Liver (tissue), 9 donors: ENCODE measurements around the gene SMTNL2. TPM values are rescaled to one million over a fixed set of nuclear protein-coding genes. Genes with fewer than 3 reads are reported as not detected.

Experiments
- DNase-seq: peaks from one replicate; pipeline ENCODE4 v3.0.0-alpha.2; 2017; ENCODE audit warnings: low spot score
- H3K27ac ChIP-seq, 2 donors: one replicate each; pipeline ENCODE4 v1.7.0; 2013; ENCODE audit warnings: inconsistent platforms in 2 of 2, low read length in 2 of 2, control low read depth in 1 of 2, low read depth in 1 of 2, mild to moderate bottlenecking in 1 of 2
- H3K27me3 ChIP-seq, 4 donors: one replicate each; pipeline versions ENCODE4 v1.6.1 to v1.7.0; 2013; ENCODE audit warnings: low read length in 3 of 4, inconsistent platforms in 1 of 4, mild to moderate bottlenecking in 1 of 4, moderate library complexity in 1 of 4; ENCODE audit not compliant: control insufficient read depth in 4 of 4, insufficient read depth in 4 of 4
- H3K36me3 ChIP-seq, 4 donors: one replicate each; pipeline versions ENCODE4 v1.6.1 to v1.7.0; 2013; ENCODE audit warnings: low read length in 3 of 4, mild to moderate bottlenecking in 3 of 4, low read depth in 1 of 4, moderate library complexity in 1 of 4; ENCODE audit not compliant: control insufficient read depth in 4 of 4, insufficient read depth in 3 of 4
- H3K4me1 ChIP-seq, 4 donors: one replicate each; pipeline versions ENCODE4 v1.6.1 to v1.7.0; 2013; ENCODE audit warnings: low read length in 3 of 4, mild to moderate bottlenecking in 3 of 4, moderate library complexity in 1 of 4; ENCODE audit not compliant: control insufficient read depth in 4 of 4, insufficient read depth in 4 of 4
- H3K4me3 ChIP-seq, 3 donors: one replicate each; pipeline versions ENCODE4 v1.6.1 to v1.7.0; 2013; ENCODE audit warnings: low read length in 3 of 3, control low read depth in 1 of 3, low read depth in 1 of 3, mild to moderate bottlenecking in 1 of 3
- H3K9ac ChIP-seq, 2 donors: one replicate each; pipeline ENCODE4 v1.7.0; 2013; ENCODE audit warnings: low read length in 2 of 2, mild to moderate bottlenecking in 2 of 2, moderate library complexity in 2 of 2, control low read depth in 1 of 2, low read depth in 1 of 2
- H3K9me3 ChIP-seq, 4 donors: one replicate each; pipeline versions ENCODE4 v1.6.1 to v1.7.0; 2013; ENCODE audit warnings: low read length in 3 of 4; ENCODE audit not compliant: control insufficient read depth in 4 of 4
- ATF3 ChIP-seq: IDR thresholded peaks from 2 replicates; pipeline ENCODE4 v1.6.1; 2016; ENCODE audit warnings: antibody characterized with exemption
- CTCF ChIP-seq: fragments of 150-350 bp; IDR thresholded peaks from 2 replicates; pipeline ENCODE4 v1.5.1; 2017; ENCODE audit warnings: improper control_type of control experiment, low read depth, low read length; ENCODE audit not compliant: missing input control
- GABPA ChIP-seq, 2 donors: IDR thresholded peaks in 1 of 2; conservative IDR thresholded peaks in 1 of 2; 2 replicates each; pipeline ENCODE4 v1.6.1; 2016; ENCODE audit warnings: antibody characterized with exemption in 2 of 2, mild to moderate bottlenecking in 1 of 2, moderate library complexity in 1 of 2
- HNF4A ChIP-seq, 2 donors: conservative IDR thresholded peaks; 2 replicates each; pipeline ENCODE4 v1.6.1; 2016; ENCODE audit warnings: antibody characterized with exemption in 2 of 2, mild to moderate bottlenecking in 2 of 2
- HNF4G ChIP-seq: IDR thresholded peaks from 2 replicates; pipeline ENCODE4 v1.6.1; 2016; ENCODE audit warnings: antibody characterized with exemption
- JUND ChIP-seq, 2 donors: IDR thresholded peaks; 2 replicates each; pipeline ENCODE4 v1.6.1; 2016; ENCODE audit warnings: antibody characterized with exemption in 2 of 2
- MAX ChIP-seq: IDR thresholded peaks from 2 replicates; pipeline ENCODE4 v1.6.1; 2016; ENCODE audit warnings: antibody characterized with exemption
- NR2F2 ChIP-seq: IDR thresholded peaks from 2 replicates; pipeline ENCODE4 v1.6.1; 2016; ENCODE audit warnings: antibody characterized with exemption
- RXRA ChIP-seq, 2 donors: IDR thresholded peaks; 2 replicates each; pipeline ENCODE4 v1.6.1; 2017 to 2018; ENCODE audit warnings: antibody characterized with exemption in 2 of 2, mild to moderate bottlenecking in 1 of 2
- SP1 ChIP-seq: IDR thresholded peaks from 2 replicates; pipeline ENCODE4 v1.6.1; 2018; ENCODE audit warnings: antibody characterized with exemption, mild to moderate bottlenecking
- TAF1 ChIP-seq: conservative IDR thresholded peaks from 2 replicates; pipeline ENCODE4 v1.6.1; 2016; ENCODE audit warnings: antibody characterized with exemption, mild to moderate bottlenecking
- YY1 ChIP-seq: IDR thresholded peaks from 2 replicates; pipeline ENCODE4 v1.6.1; 2016; ENCODE audit warnings: antibody characterized with exemption, mild to moderate bottlenecking
- ZBTB33 ChIP-seq: IDR thresholded peaks from 2 replicates; pipeline ENCODE4 v1.6.1; 2016; ENCODE audit warnings: antibody characterized with exemption
- WGBS: extraction: QIAGEN DNeasy Blood & Tissue Kit; methylation state at CpG from one replicate; pipeline ENCODE4 v1.1.7; 2013; 5-methylcytosine and 5-hydroxymethylcytosine counted together
- polyA plus RNA-seq, 2 donors: library from polyadenylated mRNA; stranded (reverse) in 1 of 2; unstranded in 1 of 2; fragments of 200-250 nt in 1 of 2; fragments of >200 nt in 1 of 2; fragmentation: Nextera tagmentation in 1 of 2; extraction: Ambion mirVana in 1 of 2; gene quantifications; one replicate each; pipeline versions ENCODE4 v1.2.1 to v1.2.3, GENCODE V29; 2013 to 2015
- total RNA-seq, 2 donors: library from RNA; depleted of rRNA; stranded (reverse); fragments of >200 nt; gene quantifications; one replicate each; pipeline ENCODE4 v1.2.3, GENCODE V29; 2014
- donor health status: healthy.
- donor health status: healthy.
- donor health status: healthy.
- donor health status: healthy.
- donor health status: healthy.

SMTNL2 gene
- not detected for total RNA-seq
- polyA plus RNA-seq = under 1 TPM; 0.13 to 0.29 TPM

GRCh38 chr17:4584101-4584916 is at the start of gene SMTNL2:
Gene SMTNL2, plus strand, starts transcription at chr17:4584529. Its CDS starts 77 bp downstream, at chr17:4584606.
- Histone ChIP-seq H3K27ac (no peak within 1 kb of the TSS), H3K36me3 (no peaks in the 10 kb centered on the region), H3K9ac (no peak within 1 kb of the TSS), H3K9me3 (no peaks in the 10 kb centered on the region), H3K4me1 (peaks cover 6 to 16% (median 11%) of the 10 kb centered on the region in 4 donors), H3K4me3 (peak within 1 kb of the TSS in 1 of 3 donors; percentile 46), H3K27me3 (peaks cover 0 to 6% (median 1%) of the 10 kb centered on the region in 4 donors)
- 2% methylated on average over 100 of the region's 100 CpGs for WGBS
- DNase-seq = no peak
- TF ChIP-seq CTCF = no peak
- no peak for TF ChIP-seq NR2F2
- TF ChIP-seq GABPA (IDR thresholded peaks at IDR 0.05 in 1 of 2, conservative IDR thresholded peaks at IDR 0.05 in 1 of 2) = no peak
- no peak for TF ChIP-seq HNF4A (conservative IDR thresholded peaks at IDR 0.05)
- TF ChIP-seq YY1 = no peak
- TF ChIP-seq SP1 = no peak
- TF ChIP-seq ATF3 = no peak
- TF ChIP-seq ZBTB33 = no peak
- no peak for TF ChIP-seq HNF4G
- no peak for TF ChIP-seq RXRA (IDR thresholded peaks at IDR 0.05)
- TF ChIP-seq MAX = no peak

GRCh38 chr17:4534928-4535666 is 49.2 kb upstream of the SMTNL2 start:
- Histone ChIP-seq H3K27me3 (no peaks in the 10 kb centered on the region), H3K27ac (no peak overlapping the region), H3K9me3 (no peaks in the 10 kb centered on the region), H3K36me3 (peaks cover 3 to 25% (median 7%) of the 10 kb centered on the region in 4 donors), H3K4me1 (peaks cover 7 to 36% (median 14%) of the 10 kb centered on the region in 4 donors), H3K4me3 (no peak overlapping the region), H3K9ac (no peak overlapping the region)
- TF ChIP-seq HNF4A (conservative IDR thresholded peaks at IDR 0.05) = no peak
- TF ChIP-seq RXRA (IDR thresholded peaks at IDR 0.05) = no peak
- no peak for TF ChIP-seq TAF1
- no peak for TF ChIP-seq YY1
- TF ChIP-seq JUND (IDR thresholded peaks at IDR 0.05) = no peak
- no peak for DNase-seq
- 84% methylated on average over 27 of the region's 27 CpGs for whole genome bisulfite sequencing
